RPMI7951 (cell line): ENCODE measurements around the gene PPIL3. TPM values are rescaled to one million over a fixed set of nuclear protein-coding genes. Genes with fewer than 3 reads are reported as not detected.
"Not testable (repeated sequence)": the region's sequence is repeated elsewhere in the genome, so short reads cannot be mapped to it uniquely, and the experiment has no call there.

Source experiments
- DNase-seq: peaks from one replicate; pipeline ENCODE4 v3.0.0-alpha.2; 2012; ENCODE audit warnings: low read depth
- total RNA-seq: library from RNA; depleted of rRNA; stranded (reverse); fragments of >200 nt; shearing (Covaris generic); gene quantifications from 2 replicates; pipeline ENCODE4 v1.2.3, GENCODE V29; 2014; rRNA removed

The PPIL3 gene
- 43.8 and 71.6 TPM in 2 replicates for total RNA-seq

GRCh38 chr2:200888704-200889625, at the start of gene PPIL3, which contains the start of gene NIF3L1:
TSS of gene PPIL3 (minus strand) at chr2:200889077. CDS start at chr2:200887615, 1,462 bp downstream.
TSS of gene NIF3L1 (plus strand) at chr2:200889371. CDS start at chr2:200891944, 2,573 bp downstream.
- DNase-seq: peak; percentile 98

DNA sequence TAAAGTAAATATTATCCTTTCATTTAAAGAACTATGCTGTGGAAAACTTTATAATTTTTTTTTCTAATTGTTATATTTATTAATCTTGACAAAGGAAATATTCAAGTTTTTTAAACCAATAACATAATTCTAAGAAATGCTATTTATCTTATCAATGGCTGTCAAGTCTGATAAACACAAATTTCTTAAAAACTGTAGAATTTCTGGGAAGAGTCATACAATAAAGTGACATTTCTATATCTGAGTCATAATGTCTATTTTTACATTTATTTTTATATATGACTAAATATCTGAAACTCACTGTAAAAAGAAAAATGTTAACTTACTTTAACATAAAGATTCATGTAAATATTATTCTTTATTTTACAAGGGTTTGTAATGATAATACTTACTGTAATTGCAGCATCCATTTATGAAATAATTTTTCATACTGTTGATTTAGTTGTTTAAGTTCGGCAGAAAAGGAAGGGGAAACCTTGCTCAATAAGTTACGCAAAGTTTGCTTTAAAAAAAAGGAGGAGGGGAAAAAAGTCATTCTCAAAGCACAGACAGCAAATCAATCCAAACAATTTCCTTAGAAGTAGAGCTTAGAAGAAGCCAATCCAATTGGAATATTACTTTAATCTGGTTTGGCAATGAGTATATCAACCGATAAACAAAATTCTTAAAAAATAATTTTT, 42.2 kb upstream of the PPIL3 start:
- no peak for DNase-seq

DNA sequence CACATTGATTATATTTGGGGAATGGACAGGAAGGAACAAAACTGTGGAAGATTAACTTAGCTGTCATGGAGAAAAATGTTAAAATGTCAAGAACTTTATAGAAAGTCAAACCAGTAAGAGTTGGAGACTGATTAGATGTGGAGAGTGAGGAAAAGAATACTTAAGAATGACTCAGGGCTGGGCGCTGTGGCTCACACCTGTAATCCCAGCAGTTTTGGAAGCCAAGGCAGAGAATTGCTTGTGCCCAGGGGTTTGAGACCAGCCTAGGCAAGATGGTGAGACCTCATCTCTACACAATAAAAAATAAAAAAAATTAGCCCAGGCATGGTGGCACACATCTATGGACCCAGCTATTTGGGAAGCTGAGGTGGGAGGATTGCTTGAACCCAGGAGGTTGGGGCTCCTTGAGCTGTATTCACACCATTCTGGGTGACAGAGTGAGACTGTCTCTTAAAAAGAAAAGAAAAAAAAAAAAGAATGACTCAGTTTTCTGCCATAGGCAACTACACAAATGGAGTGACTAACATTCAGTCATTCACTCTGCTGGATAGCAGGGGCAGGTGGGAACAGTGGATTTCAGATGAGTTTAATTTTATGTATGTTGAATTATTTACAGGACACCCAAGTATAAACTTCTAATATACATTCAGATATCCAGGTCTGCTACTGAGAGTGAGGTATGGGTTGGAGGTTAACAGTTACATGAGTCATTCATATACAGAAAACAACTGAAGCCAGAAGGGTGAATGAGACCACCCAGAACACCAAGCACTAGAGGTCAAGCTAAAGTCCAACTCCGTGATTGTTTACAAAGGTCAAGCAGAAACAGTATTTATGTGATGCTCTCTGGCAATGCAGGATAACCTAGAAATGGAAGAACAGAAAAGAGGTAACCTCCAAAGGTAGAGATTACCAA, 40.7 kb upstream of the PPIL3 start:
- peak; percentile 6 for DNase-seq

DNA sequence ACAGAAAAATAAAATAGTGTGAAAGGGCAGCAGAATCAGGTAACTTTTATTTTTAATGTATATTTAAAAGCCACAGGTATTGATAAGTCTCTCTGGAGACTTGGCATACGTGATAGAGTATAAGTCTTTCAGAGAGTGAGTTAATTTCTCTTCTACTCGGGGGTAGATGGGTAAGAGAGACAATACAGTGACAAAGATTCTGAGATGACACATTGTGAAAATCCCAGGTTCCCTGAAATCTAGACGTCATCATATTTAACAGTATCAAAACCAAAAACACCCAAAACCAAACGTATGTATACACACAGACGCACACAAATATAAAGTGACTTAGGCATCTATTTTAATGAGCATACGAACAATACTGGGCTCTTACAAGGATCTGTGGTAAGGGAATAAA, 33.6 kb upstream of the PPIL3 start:
- no peak for DNase-seq

GRCh38 chr2:200913654-200914053, 24.8 kb upstream of the PPIL3 start:
- DNase-seq: no peak

DNA sequence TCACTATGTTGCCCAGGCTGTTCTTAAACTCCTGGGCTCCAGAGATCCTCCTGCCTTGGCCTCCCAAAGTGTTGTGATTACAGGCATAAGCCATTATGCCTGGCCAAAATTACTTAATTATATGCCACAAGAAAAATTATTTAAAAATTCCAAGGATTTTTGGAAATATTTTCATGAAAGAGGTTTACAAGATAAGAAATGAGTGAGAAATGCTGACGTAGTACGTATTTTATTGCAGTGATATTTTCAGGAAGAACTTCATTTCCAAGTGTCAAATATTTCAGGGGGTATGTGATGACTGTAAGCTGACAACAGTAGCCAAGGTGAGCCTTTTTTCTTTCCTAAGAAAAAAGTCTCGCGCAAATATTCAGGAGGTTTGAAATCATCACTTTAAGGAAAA, 21.1 kb upstream of the PPIL3 start:
- no peak for DNase-seq

DNA sequence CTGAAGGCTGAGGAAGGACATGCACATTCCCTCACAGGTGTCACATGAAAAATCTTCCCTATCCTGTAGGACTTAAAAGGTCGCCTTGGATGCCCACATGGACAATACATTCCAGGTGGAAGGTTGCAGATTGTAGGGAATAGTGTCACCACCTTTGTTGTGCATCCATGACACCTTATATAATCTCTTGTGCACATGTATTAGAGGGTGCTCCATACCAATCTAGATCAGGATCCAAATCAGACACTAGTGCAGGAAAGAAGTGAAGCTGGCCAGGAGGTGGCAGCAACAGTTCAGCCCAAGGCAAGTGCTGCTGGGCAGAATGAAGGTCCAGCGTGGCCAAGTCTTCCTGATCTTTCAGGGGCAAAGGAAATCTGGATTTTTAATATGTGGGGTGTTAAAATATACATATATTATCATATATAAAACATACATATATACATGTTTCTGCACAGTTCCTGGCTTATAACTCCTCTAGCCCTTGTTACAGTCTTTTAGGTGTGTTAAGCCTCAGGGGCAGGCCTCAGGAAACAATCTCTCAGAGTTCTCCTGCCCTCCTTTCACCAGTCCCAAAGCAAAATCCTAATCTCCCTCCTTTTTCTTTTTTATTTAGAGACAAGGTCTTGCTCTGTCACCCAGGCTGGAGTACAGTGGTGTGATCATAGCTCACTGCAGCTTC, 16.9 kb upstream of the PPIL3 start:
- DNase-seq: peak; percentile 62

- peak; percentile 88 for DNase-seq
Measured at GRCh38 chr2:200901459-200902072, 12.7 kb upstream of the PPIL3 start.

DNA sequence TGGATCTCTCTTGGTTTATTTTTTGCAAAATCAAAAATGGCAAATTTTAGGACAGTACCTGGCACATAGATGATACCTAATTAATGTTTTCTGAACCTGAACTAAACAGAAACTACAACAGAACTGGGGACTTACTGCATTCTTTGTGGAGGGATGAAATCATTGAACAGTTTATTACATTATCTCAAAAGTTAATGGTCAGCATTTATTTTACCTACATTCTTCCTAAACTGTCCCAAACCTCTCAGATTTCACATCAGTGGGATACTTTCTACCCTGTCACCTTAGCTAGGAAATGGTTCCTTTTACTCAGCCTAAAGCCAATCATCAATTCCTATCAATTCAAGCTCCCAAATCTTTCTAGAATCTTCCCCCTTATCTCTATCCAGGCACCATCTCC, 10.6 kb upstream of the PPIL3 start:
- no peak for DNase-seq

DNA sequence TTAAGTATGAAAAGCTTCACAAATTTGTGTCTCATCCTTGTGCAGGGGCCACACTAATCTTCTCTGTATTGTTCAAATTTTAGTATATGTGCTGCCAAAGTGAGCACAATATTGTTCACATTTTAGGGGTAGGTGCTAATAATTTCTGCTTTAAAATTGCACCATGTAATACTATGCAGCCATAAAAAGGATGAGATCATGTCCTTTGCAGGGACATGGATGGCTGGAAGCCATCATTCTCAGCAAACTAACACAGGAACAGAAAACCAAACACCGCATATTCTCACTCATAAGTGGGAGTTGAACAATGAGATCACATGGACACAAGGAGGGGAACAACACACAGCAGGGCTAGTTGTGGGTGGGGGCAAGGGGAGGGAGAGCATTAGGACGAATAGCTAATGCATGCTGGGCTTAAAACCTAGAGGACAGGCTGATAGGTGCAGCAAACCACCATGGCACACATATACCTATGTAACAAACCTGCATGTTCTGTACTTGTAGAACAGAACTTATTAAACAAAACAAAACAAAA, 7.1 kb downstream of the PPIL3 start:
- not testable (repeated sequence) for DNase-seq

DNA sequence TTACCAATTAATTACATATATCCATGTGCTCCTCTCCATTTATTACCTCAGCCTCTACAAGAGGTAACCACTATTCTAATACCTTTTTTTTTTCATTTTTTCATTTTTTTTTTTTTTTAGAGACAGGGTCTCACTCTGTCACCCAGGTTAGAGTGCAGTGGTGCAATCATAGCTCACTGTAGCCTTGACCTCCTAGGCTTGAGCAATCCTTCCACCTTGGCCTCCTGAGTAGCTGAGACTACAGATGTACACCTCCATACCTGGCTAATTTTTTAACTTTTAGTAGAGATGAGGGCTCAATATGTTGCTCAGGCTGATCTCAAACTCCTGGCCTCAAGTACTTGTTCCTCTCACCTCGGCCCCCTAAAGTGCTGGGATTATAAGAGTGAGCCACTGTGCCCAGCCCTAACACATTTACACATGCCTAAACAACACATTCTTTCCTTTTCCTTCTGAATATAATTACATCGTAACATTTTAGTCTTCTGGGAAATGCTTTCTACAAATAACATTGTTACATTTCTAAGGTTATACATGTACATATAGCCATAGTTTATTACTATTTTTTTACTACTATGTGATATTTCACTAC, 10.5 kb downstream of the PPIL3 start:
- DNase-seq: no peak

DNA sequence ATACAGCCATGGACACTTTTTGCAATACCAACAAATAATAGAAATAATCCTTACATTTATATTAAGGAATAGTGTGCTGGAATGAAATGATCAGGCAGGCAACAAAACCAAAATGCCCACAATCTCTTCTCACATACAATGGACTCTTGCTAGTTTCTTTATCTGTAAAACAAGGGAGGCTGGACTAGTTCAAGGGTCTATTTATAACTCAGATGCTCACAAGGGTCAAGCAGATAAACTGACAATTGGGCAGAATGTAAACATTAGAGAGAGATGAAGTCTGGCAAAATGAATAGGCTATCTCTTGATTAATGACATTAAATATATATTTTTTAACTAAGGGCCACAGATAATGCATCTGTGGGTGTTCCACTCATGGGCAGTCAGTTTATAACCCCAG, 11.4 kb downstream of the PPIL3 start:
- no peak for DNase-seq

DNA sequence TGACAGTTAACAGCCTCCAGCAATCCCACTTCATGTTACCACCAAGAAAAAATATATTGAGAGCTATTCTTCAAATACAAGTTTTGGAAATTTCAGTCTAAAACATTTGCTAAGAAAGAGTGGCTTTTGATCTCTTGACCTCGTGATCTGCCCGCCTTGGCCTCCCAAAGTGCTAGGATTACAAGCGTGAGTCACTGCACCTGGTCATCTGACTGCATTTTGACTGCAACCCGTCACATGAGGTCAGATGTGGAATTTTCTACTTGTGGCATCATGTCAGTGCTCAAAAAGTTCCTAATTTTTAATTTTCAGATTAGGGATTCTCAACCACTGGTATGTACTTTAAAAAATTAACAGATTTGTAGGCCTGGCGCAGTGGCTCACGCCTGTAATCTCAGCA, 15.3 kb downstream of the PPIL3 start:
- no peak for DNase-seq

- no peak for DNase-seq
Measured at GRCh38 chr2:200871151-200871550, 17.7 kb downstream of the PPIL3 start.

GRCh38 chr2:200869014-200869413, 19.9 kb downstream of the PPIL3 start:
- no peak for DNase-seq

- DNase-seq: peak; percentile 93
Measured at GRCh38 chr2:200864176-200865034, 24.5 kb downstream of the PPIL3 start, which contains the start of gene CLK1. TSS of gene CLK1 (minus strand) at chr2:200864658. CDS start at chr2:200861862, 2,796 bp downstream.

DNA sequence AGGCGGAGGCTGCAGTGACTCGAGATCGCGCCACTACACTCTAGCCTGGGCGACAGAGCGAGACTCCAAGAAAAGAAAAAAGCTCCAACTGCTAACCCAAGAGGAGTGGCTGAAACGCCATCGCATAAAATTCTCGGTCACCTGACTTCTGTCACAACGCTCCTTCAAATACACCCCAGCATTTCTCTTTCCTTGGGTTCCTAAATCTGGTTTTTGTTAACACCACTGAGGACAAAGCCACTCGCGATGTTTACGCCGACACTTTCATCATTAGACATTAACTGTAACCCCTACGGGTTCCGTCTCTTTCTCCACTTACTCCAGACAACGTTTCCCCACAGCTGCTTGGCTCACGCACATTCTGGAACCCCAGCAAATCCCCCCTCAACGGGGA, 25.1 kb downstream of the PPIL3 start:
- DNase-seq: no peak

- peak; percentile 59 for DNase-seq
Measured at GRCh38 chr2:200862532-200863000, 26.3 kb downstream of the PPIL3 start.
